Fibroblast of skin of left quadriceps (primary cell): ENCODE data around the gene SORT1.
"Not testable (repeated sequence)": the region's sequence is repeated elsewhere in the genome, so short reads cannot be mapped to it uniquely, and the experiment has no call there.

Experiments used
- DNase-seq, 2 experiments: peaks; one replicate each; pipeline ENCODE4 v3.0.0-alpha.2; 2013; ENCODE audit warnings: low read depth in 2 of 2

SORT1 gene

DNA sequence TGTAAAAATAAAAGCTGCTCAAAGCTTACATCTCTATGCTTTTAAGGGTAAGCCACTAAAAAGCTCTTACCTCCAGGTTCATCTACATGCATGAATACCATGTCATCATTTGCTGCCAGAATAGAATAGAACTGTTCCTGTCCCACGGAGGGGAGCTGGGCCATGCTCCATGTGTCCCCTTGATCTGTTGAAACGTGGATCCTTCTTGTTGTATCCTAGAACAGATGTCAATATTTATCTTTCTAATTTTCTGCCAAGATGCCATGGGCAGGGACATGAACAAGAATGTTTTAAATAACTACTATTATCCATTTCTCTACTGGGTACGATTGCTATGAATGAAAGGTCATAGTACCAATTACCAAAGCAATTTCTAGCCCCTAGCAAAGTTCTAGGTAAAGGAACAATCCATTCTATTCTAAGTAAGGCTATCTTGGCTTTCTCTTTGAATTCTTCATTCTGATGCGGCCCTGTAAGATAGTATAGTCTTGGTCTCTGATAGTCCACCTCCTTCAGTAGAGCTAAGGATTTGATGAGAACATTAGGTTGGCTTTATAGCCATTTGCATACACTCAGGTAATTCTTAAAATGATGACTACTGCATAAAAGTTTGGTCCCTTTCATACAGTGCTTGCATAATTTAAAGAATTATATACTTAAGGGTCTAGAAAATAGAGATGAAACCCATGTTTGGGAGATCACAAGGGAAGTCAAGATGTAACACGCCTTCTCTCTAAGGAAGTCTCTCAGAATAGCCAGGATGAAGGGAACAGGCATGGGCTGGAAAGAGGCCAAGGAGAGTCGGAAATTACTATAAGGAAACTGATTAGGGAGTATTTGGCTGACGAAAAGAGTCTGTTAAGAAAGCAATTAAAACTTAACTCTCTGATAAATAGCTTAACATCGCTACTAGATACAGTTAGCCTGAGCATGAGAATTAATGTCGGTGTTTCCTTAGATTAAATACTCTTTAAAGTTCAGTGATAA, 55.5 kb downstream of the SORT1 start:
- no peak for DNase-seq

DNA sequence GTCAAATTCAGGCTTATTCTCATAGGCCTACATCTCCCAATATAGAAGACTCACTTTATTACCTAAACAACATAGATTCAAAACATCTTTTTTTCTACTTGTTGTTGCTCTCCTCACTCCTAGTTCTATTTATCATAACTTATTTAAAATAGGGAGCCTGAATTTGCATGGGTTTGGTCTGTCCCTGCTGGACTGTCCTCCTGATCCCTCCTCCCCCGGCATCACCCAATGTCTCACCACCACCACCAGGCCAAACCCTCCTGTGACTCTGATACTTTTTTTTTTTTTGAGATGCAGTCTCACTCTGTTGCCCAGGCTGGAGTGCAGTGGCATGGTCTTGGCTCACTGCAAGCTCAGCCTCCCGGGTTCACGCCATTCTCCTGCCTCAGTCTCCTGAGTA, 59.1 kb downstream of the SORT1 start:
- no peak for DNase-seq

DNA sequence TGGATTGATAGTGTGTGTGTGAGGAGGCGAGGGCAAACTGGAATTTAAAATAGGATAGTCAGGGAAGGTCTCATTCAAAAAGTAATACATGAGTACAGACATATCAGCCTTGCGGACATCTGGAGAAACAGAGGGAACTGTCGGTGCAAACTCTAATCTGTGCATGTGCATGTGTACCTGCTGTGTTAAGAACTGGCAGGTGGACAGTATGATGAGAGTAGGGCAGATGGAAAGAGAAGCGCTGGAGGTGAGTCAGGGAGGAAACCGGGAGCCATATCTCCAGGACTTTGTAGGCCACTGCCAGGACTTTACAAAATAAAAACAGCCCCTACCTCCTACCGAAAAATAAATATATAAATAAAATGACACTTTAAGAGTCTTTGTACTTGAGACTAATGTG, 59.6 kb downstream of the SORT1 start:
- DNase-seq = no peak

DNA sequence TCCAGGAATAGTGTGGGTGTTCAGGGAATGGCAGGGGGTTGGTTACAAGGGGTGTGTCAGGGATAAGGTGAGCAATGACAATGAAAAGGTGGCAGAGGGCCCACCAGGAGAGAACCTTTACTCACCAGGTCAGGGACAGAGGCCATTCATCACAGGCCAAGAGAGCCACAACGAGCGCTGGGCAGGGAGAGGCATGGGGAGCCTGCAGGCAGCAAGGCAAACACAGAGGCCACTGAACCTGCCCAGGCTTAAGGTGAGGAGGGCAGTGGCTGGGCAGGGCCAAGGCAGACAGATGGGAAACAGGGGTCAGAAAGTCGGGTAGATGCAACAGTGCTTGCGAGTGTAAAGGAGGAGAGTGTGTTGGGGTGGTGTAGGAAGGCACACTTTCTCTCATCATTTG, 62.6 kb downstream of the SORT1 start:
- DNase-seq = no peak

DNA sequence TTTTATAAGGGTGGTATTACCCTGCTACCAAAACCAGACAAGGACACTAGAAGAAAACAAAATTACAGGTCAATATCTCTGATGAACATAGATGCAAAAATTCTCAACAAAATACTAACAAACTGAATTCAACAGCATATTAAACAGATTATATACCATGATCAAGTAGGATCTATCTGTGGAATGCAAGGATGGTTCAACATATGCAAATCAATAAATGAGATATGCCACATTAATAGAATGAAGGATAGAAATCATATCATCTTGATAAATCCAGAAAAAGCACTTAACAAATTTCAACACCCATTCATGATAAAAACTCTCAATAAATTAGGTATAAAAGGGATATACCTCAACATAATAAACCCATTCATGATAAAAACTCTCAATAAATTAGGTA, 66.6 kb downstream of the SORT1 start:
- no peak for DNase-seq

- no peak for DNase-seq
These were observed 70.4 kb downstream of the SORT1 start for GRCh38 chr1:109327285-109327684.

DNA sequence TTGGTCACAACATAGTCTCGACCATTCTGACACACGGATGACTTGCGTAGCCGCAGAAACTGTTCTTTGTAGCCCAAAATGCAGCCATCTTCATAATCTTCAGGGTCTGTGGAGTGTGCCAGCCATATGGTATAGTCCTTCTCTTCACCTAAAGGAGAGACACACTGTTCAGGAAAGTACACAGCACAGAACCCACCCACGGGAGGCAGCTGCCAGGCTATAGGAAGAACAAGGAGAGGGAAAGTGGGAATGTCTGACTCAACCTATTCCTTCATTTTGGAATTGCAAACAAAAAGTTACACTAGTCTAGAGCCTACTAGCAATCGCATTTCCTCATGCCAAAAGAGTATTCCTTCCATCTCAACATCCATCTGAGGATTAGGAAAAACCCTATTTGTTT, 74.7 kb downstream of the SORT1 start:
- DNase-seq = no peak

DNA sequence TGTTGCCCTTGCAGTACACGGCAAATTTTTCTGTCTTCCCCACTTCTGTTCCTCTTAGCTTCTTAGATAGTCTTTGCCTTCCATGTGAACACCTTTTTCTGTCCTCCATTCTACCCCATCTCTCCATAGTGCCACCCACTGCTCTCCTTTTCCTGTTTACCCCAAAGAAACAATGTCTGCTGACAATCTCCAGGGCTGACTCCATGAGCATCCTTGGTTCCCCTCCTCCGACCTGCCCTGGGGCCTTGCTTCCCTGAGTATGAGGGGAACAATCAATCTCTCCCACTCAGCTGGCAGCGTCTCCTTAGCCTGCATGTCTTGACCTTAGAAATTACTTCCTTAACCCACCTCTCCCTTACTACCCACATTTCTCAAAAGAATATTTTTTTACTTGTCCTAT, 78.6 kb downstream of the SORT1 start:
- DNase-seq = no peak

DNA sequence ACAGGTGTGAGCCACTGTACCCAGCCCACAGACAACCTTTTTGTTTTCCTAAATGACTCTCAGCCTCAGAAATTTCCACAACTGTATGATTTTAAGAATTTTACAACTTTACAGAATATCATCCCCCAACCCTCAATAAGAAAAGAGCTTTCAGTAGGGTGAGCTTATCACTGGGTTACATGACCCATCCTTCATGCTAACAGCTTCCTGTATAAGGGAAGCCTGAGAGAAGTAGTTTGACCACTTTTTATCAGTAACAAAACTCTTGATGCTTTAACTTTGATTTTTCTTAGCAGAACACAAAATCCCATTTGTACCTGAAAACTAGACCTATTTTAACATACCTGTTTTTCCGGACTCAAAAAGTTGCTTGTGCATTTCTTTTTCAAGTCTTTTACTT, 81.2 kb downstream of the SORT1 start:
- DNase-seq = no peak

DNA sequence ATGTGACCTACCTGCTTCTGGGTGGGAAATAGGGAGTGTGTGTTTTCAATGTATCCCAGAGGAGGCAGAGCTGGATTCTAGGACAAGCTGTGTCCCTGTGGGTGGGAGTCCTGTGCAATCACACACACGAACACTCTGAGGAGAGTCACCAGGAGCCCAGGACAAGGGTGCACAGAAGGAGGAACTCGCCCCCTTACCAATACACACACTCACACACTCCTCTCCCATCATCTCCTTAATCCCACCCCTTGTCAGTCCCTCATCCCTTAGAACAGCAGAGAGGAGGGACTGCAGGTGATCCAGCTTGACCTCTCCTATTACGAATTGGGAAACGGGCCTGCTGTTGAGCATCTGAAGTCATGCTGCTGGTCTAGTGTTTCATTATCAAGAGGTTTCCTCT, 82.4 kb downstream of the SORT1 start:
- DNase-seq = no peak

GRCh38 chr1:109314795-109315194, 82.9 kb downstream of the SORT1 start:
- DNase-seq = no peak

- DNase-seq = no peak
These were observed 84.5 kb downstream of the SORT1 start for GRCh38 chr1:109312978-109313775.

GRCh38 chr1:109312246-109312645, 85.5 kb downstream of the SORT1 start:
- DNase-seq = no peak

GRCh38 chr1:109309347-109309746, 88.4 kb downstream of the SORT1 start:
- DNase-seq = no peak

GRCh38 chr1:109307274-109308021, 90.3 kb downstream of the SORT1 start:
- DNase-seq = no peak

GRCh38 chr1:109306832-109307273, 90.9 kb downstream of the SORT1 start, which contains the start of gene MYBPHL:
MYBPHL (minus strand) TSS chr1:109307011; CDS start chr1:109306991, 20 bp downstream.
- no peak for DNase-seq

DNA sequence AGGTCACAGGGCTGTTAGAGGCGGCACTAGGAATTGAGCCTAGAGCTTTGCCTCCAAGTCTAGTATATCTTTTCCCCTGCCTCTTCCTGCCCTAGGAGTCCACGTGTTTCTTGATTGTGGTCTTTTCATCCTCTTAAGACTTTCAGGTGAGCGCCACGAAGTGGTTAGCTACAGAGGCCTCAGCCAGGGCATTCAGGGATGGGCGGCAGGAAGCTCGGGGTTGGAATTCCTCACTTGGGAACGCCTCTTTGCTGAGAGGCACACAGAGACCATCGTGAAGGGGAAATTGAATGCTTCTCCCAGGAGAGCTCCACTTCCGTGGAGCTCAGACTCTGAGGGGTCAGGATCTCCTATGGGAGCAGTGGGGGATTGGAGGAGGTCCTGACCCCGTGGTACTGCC, 91.7 kb downstream of the SORT1 start:
- DNase-seq = not testable (repeated sequence)

DNA sequence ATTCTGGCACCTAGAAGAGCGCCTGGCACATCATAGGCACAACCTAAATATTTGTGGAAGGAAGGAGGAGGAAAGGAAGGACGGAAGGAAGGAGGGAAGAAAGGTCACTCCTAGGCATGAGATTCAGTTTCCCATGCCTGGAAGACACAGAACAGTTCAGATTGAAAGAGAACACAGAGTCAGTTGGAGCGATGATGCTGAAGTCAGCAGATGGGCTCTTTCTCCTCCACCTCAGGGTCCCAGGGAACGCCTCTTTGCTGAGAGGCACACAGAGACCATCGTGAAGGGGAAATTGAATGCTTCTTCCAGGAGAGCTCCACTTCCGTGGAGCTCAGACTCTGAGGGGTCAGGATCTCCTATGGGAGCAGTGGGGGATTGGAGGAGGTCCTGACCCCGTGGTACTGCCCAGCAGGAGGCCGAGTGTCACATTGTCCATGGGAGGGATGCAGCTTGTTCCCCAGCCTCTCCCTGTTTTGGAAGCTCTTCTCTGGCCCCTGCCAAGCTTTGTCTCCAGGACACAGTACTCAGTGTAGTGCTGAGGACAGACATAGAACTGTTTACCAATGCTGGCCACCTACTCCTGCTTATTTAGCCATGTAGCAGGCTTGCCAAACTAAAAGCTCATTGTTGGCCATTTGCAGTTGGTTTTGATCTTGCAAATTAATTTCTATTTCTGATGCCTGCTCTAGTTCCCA, 93.3 kb downstream of the SORT1 start:
- DNase-seq = no peak

GRCh38 chr1:109301874-109302273, 95.8 kb downstream of the SORT1 start:
- no peak for DNase-seq

GRCh38 chr1:109300650-109301151, 97.0 kb downstream of the SORT1 start:
- no peak for DNase-seq
